ENCODE data around the gene TRABD2A. TPM values are rescaled to one million over a fixed set of nuclear protein-coding genes. Genes with fewer than 3 reads are reported as not detected.

The TRABD2A gene
- total RNA-seq, 1 donor from 2014 or later = 56.3 TPM

DNA sequence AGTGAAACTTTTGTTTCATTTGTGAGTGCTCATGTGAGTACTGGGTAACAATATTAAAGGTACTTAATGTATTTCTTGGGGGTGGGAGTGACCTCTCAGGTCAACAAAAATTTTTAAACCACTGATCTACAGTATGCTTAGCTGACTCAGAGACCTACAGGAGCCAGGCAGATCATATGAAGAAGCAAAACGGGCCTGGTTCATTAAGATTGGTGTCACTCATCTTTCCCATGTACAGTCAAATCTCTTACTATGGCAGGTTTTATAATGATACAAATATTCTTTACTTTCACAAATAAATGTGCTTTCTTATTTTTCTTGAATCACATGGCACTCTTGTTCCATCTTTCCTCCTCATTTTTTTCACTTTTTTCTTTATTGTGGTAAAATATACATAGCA is 16.9 kb upstream of the TRABD2A start:
- no peaks in the 10 kb centered on the region for H3K27me3 Mint-ChIP-seq
- peaks cover 1% of the 10 kb centered on the region for H3K36me3 Mint-ChIP-seq (ENCODE audit: low read depth)
- no peak for DNase-seq
- no peak overlapping the region for H3K4me3 Mint-ChIP-seq
- H3K27ac Mint-ChIP-seq = peak overlapping the region; percentile 93
- peaks cover 11% of the 10 kb centered on the region for H3K9me3 Mint-ChIP-seq
- intact Hi-C loops (cut with micrococcal nuclease) = loop anchor here (1.0 kb wide), 2 partner anchors 9 to 10 kb away; no protein-coding TSS in a partner anchor
- H3K4me1 Mint-ChIP-seq = peaks cover 63% of the 10 kb centered on the region

DNA sequence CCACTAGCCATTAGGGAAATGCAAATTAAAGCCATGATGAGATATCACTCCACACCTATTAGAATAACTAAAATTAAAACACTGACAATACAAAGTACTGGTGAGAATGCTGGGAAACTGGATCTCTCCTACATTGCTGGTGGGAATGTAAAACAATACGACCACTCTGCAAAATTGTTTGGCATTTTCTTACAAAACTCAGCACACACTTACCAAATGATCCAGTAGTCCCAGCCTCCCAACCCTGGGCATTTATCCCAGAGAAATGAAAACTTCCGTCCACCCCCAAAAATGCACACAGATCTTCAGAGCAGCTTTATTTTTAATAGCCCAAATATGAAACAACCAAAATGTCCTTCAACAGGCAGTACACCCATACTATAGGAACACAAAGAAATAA is 15.7 kb upstream of the TRABD2A start:
- no peak for DNase-seq
- peak overlapping the region; percentile 23 for H3K27ac Mint-ChIP-seq
- H3K4me3 Mint-ChIP-seq = no peak overlapping the region
- no peaks in the 10 kb centered on the region for H3K27me3 Mint-ChIP-seq
- peaks cover under 1% of the 10 kb centered on the region for H3K36me3 Mint-ChIP-seq (ENCODE audit: low read depth)
- H3K4me1 Mint-ChIP-seq = peaks cover 61% of the 10 kb centered on the region
- H3K9me3 Mint-ChIP-seq = peaks cover 11% of the 10 kb centered on the region
- intact Hi-C loops (cut with micrococcal nuclease) = no loop called here

DNA sequence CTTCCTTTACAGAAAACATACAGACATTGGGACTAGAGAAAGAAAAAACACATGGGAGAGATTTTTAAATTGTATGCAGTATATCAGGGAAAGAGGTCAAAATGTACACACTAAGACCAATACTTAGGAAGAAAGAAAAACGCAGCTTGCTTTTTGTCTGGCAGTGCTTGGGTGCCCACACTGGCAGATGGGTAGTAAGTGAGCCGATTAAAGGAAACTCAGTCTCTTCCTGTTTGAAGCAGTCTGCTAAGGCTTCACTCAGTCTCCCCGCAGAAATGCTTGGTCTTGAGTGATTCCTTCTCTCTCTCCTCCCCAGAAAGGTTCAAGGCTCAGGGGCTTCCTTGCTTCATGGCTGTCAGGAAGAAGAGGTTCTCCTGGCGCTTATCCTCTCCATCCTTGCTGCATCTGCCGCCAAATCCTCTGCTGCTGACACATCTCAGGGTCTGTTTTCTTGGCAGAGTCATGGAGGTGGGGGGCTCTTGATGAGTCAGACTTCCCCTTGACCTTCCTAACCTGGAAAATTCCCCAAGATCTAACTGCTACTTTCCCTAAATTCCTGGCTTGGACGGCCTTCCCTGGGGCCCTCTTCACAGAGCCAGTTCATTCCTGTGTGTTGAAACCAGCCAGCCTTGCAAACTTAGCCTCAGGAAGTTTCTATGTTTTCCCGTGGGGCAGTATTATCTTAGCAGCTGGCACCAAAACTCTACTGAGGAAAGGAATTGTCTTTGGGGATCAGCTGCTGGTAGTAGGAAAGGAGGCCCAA is 14.1 kb upstream of the TRABD2A start:
- Mint-ChIP-seq H3K9me3 (peaks cover 3% of the 10 kb centered on the region), H3K4me3 (peak overlapping the region; percentile 56), H3K27ac (peak overlapping the region; percentile 84), H3K4me1 (peaks cover 53% of the 10 kb centered on the region), H3K36me3 (ENCODE audit: low read depth) (no peaks in the 10 kb centered on the region), H3K27me3 (no peaks in the 10 kb centered on the region)
- intact Hi-C loops (cut with micrococcal nuclease) = no loop called here
- DNase-seq = peak; percentile 76

DNA sequence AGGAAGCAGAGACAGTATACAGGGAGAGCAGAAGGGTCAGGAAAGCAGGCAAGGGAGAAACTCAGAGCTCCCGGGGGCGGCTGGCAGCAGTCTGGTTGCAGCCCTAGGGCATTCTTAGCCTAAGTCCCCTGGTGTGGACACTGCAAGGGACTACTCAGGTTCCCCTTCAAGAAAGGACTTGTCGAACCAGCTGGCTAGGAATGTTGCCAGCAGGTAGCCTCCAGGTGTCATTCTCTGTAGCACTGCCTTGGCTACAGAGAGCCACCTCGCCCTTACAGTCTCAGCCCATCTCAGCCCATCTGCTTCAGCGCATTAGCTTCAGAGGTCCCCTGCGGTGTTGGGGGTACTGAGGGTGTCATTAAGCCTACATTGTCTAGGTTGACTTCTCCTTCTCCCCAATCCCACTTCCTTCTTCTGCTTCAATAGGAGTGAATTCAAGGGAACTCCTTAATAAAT is 13.3 kb upstream of the TRABD2A start:
- H3K36me3 Mint-ChIP-seq (ENCODE audit: low read depth) = no peaks in the 10 kb centered on the region

DNA sequence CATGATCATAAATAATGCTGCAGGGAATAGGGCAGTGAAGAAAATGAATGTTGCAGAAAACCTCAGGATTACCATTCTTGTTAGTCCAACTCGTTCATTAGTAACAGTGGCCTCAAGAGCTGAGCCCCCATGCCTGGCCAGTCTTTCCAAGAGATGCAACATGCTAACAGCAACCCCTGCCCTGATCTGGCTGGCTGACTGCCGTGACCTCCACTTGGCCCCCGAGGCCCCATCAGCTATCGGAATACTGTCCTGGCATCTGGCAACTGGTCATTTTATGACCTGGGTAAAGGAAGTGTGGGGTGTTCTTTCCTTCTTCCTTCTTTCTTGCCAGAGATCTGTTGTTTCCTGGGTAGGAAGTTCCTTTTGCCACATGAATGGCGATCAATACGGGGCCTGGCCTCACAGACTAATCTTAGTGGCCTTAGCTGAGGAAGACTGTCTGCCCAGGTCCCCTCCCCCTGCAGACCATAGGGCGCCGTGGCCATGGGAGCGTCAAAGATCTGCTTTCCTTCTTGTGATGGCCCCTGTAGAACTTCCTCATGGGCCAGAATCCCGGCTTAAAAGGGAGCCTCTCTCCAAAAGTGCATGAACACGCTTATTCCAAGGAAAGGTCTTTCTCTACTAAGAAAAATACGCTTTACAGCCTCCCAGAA is 10.6 kb upstream of the TRABD2A start:
- Mint-ChIP-seq H3K9me3 (peaks cover under 1% of the 10 kb centered on the region), H3K27ac (no peak overlapping the region), H3K4me1 (peaks cover 55% of the 10 kb centered on the region), H3K36me3 (ENCODE audit: low read depth) (no peaks in the 10 kb centered on the region), H3K27me3 (no peaks in the 10 kb centered on the region), H3K4me3 (no peak overlapping the region)
- intact Hi-C loops (cut with micrococcal nuclease) = no loop called here
- no peak for DNase-seq

More for the DNA sequence above, 13.3 kb upstream of the TRABD2A start:
- DNase-seq = no peak
- peak overlapping the region; percentile 84 for H3K27ac Mint-ChIP-seq
- peak overlapping the region; percentile 56 for H3K4me3 Mint-ChIP-seq
- peaks cover 54% of the 10 kb centered on the region for H3K4me1 Mint-ChIP-seq
- H3K27me3 Mint-ChIP-seq = no peaks in the 10 kb centered on the region
- intact Hi-C loops (cut with micrococcal nuclease) = no loop called here
- H3K9me3 Mint-ChIP-seq = peaks cover 3% of the 10 kb centered on the region

DNA sequence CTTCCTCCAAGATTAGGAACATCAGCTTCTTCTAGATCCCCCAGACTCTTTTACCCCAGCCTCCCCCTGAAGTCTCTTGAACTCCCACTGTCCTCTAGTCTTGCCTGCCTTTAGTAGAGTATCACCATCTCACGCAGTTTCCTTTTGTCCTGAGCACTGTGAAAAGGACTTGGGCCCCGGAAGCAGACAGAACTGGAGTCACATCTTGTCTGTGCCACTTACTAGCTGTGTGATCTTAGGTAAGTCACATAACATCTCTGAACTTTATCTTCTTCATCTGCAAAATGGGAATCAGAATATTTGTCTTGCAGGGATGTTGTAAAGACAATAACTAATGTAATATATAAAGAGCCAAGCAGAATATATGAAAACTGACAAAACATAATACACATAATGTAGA is 8.4 kb upstream of the TRABD2A start:
- Mint-ChIP-seq H3K4me3 (peak overlapping the region; percentile 68), H3K27me3 (no peaks in the 10 kb centered on the region), H3K9me3 (no peaks in the 10 kb centered on the region), H3K27ac (peak overlapping the region; percentile 91), H3K4me1 (peaks cover 47% of the 10 kb centered on the region), H3K36me3 (ENCODE audit: low read depth) (no peaks in the 10 kb centered on the region)
- peak; percentile 73 for DNase-seq
- intact Hi-C loops (cut with micrococcal nuclease) = loop anchor here (2.0 kb wide), 1 partner anchor 57 kb away; no protein-coding TSS in a partner anchor

DNA sequence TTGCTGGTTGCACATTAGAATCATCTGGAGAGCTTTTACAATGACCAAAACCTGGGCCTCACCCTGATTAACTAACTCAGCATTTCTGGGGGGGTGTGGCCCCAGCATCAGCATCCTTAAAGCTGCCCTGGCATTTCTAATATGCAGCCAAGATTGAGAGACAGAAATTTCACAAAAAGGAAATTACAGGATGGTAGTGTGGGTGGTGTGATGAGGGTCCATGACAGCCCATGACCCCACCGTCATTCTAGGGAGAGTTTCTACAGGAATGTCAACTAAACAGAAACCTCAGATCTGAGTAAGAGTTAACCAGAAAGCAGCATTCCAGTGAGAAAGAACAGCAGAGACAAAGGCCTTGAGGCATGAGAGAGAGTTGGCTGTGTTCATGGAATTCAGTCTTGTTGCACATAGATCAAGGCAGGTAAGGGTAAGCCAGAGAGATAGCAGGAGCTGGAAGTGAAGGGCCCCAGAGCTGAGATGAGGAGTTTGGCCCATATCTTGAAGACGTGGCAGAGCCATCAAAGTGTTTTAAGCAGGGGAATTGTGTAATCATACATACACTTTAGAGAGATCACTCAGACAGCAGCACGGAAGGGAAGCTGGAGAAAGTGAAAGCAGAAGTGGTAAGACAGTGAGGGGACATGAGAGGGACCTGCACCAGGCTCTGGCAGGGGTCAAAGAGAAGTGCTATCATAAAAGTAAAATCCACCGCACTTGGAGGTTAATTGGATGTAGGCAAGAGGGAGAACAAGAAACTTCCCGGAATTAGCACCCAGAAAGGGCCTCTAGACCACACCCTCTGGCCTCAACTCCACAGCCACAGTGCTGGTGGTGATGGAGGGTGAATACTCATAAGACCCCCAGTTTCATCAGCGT is 7.8 kb upstream of the TRABD2A start:
- intact Hi-C loops (cut with micrococcal nuclease) = loop anchor here (1.0 to 2.0 kb wide), 3 partner anchors 10 to 58 kb away; partner anchors contain the start of gene TMSB10
- Mint-ChIP-seq H3K4me3 (peak overlapping the region; percentile 68), H3K27ac (peak overlapping the region; percentile 91), H3K36me3 (ENCODE audit: low read depth) (no peaks in the 10 kb centered on the region), H3K27me3 (no peaks in the 10 kb centered on the region), H3K9me3 (no peaks in the 10 kb centered on the region), H3K4me1 (peaks cover 42% of the 10 kb centered on the region)
- peak; percentile 89 for DNase-seq

DNA sequence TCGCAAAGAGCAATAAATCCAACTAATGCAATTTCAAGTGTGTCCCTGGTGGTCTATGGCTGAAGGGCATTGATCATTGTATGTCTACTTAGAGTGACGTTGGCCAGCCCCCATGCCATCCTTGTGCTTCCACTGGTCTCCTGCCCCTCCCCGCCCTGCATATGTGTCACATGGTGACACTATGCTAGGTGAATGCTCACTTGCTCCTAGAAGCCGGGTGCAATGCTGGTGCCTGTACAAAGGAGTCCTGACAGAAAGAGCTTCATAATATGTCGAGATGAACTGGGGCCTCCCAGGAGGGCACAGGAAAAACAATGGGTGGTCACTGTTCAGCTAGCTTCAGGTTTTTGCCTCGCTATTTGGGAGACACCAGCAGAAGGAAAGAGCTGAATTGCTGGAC is 5.9 kb upstream of the TRABD2A start:
- H3K9me3 Mint-ChIP-seq = no peaks in the 10 kb centered on the region
- intact Hi-C loops (cut with micrococcal nuclease) = no loop called here
- no peaks in the 10 kb centered on the region for H3K27me3 Mint-ChIP-seq
- H3K4me1 Mint-ChIP-seq = peaks cover 57% of the 10 kb centered on the region
- no peaks in the 10 kb centered on the region for H3K36me3 Mint-ChIP-seq (ENCODE audit: low read depth)
- no peak for DNase-seq
- no peak overlapping the region for H3K4me3 Mint-ChIP-seq
- peak overlapping the region; percentile 55 for H3K27ac Mint-ChIP-seq

DNA sequence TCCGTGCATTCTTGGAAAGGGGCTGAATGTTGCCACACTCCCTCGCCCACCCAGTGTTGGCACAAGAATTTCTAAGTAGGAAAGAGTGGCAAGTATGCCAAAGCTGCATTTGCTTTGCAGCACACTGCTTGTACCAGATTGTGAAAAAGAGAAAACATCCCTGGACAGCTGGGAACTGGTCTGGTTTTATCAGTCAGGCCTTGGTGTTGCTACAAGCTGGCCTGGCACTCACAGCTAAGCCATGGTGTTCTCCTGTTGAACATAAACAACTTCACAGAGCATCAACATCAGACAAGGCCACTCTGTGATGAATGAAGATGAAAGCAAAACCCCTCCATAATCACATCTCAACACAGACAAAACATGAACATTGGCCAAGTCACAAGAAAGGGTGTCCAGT is 4.2 kb upstream of the TRABD2A start:
- Mint-ChIP-seq H3K4me1 (peaks cover 54% of the 10 kb centered on the region), H3K9me3 (no peaks in the 10 kb centered on the region), H3K4me3 (no peak overlapping the region), H3K27me3 (no peaks in the 10 kb centered on the region), H3K27ac (no peak overlapping the region), H3K36me3 (ENCODE audit: low read depth) (peaks cover 3% of the 10 kb centered on the region)
- no peak for DNase-seq
- intact Hi-C loops (cut with micrococcal nuclease) = no loop called here

DNA sequence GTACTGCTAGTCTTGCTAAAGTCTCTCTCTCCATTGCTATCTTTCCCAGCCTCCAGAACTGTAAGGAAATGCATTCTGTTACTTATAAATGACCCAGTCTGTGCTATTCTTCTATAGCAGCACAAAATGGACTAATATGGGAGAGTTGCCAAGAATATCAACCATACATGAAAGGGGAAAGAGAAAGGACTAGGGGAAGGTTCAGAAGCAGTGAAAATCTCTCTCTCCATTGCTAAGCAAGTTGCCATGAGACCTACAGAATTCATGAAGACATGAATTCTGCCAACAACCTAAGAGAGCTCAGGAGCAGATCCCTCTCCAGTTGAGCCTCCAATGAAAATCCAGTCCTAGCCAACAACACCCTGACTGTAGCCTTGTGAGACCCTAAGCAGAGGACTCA is 3.6 kb upstream of the TRABD2A start:
- H3K4me1 Mint-ChIP-seq = peaks cover 51% of the 10 kb centered on the region
- no peaks in the 10 kb centered on the region for H3K9me3 Mint-ChIP-seq
- H3K36me3 Mint-ChIP-seq (ENCODE audit: low read depth) = peaks cover 5% of the 10 kb centered on the region
- no peak overlapping the region for H3K27ac Mint-ChIP-seq
- H3K4me3 Mint-ChIP-seq = no peak overlapping the region
- DNase-seq = no peak
- H3K27me3 Mint-ChIP-seq = no peaks in the 10 kb centered on the region
- intact Hi-C loops (cut with micrococcal nuclease) = loop anchor here (5.0 kb wide), 1 partner anchor 367 kb away; the partner anchor contains the start of gene DNAH6

DNA sequence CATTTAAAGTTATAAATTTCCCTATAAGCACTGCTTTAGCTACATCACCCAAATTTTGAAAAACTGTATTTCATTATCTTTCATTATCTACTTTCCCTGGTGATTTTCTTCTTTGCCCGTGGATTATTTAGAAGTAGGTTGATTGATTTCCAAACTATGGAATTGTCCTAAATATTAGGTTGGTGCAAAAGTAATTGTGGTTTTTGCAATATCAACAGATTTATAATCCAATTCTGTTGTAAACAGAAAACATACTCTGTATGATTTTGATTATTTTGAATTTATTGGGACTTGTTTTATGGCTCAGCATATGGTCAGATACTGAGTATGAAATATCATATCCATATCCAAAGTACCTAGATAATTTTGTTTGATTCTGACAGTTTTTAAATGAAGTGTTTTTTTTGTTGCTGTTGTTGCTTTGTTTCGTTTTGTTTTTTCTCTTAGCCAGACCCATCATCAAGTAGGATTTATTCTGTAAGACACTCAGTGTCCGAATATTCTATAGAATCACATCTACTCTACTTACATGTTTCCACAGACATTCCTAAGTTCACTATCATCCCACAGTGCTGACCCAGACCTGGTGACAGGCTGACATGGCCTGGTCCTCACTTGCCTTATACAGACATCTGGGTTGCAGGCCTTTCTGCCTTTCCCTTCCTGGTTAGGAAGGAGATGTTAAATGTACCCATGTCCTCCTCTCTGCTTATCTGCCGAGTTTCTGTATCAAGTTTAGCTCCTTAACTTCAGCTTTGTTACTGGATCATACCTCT is 2.1 kb upstream of the TRABD2A start:
- Mint-ChIP-seq H3K27me3 (no peaks in the 10 kb centered on the region), H3K9me3 (no peaks in the 10 kb centered on the region), H3K36me3 (ENCODE audit: low read depth) (peaks cover 6% of the 10 kb centered on the region), H3K4me3 (peak overlapping the region; percentile 94), H3K4me1 (peaks cover 49% of the 10 kb centered on the region), H3K27ac (peak overlapping the region; percentile 96)
- intact Hi-C loops (cut with micrococcal nuclease) = loop anchor here (1.0 to 5.0 kb wide), 4 partner anchors 22 to 388 kb away; partner anchors contain the start of genes DNAH6 and TMSB10
- no peak for DNase-seq

DNA sequence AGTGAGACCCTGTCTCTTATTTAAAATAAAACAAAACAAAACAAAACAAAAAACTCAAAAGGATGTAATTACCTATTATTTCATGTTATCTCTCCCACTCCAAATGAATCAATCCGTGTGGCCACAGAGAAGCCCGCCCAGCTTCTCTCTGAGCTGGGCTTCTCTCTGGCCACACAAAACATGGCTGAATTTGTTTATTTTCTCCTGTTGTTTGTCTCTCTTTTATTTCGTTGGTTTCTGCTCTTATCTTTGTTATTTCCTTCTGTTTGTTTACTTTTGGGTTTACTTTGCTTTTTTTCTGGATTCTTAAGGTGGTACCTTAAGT is 1.5 kb upstream of the TRABD2A start:
- peaks cover 9% of the 10 kb centered on the region for H3K36me3 Mint-ChIP-seq (ENCODE audit: low read depth)
- H3K9me3 Mint-ChIP-seq = no peaks in the 10 kb centered on the region
- peaks cover 54% of the 10 kb centered on the region for H3K4me1 Mint-ChIP-seq
- no peak for DNase-seq
- peak overlapping the region; percentile 94 for H3K4me3 Mint-ChIP-seq
- H3K27ac Mint-ChIP-seq = peak overlapping the region; percentile 96
- intact Hi-C loops (cut with micrococcal nuclease) = loop anchor here (1.0 to 5.0 kb wide), 4 partner anchors 23 to 387 kb away; partner anchors contain the start of genes DNAH6 and TMSB10
- H3K27me3 Mint-ChIP-seq = no peaks in the 10 kb centered on the region

All from activated CD4-positive, alpha-beta T cell treated with anti-CD3 and anti-CD28 coated beads, Interleukin-2, amount 10 ng/mL, durations not matched to agents 24 days and 14 days (primary cell).